KMS-11 (cell line): Measurements from ENCODE around the gene PMM2.

Experiments used
- H2AFZ ChIP-seq: fragments of 200-600 bp; sonication (generic); 2 replicates; pipeline ENCODE4 v1.6.1; 2016; ENCODE audit warnings: antibody characterized with exemption, mixed run types, low read depth
- H3K27ac ChIP-seq: fragments of 200-600 bp; sonication (generic); 2 replicates; pipeline ENCODE4 v1.6.1; 2016; ENCODE audit warnings: mild to moderate bottlenecking, mixed run types
- H3K27me3 ChIP-seq: fragments of 200-600 bp; sonication (generic); 2 replicates; pipeline ENCODE4 v1.6.1; 2017; ENCODE audit warnings: mild to moderate bottlenecking, low read depth, mixed run types, moderate library complexity; ENCODE audit not compliant: insufficient read depth
- H3K36me3 ChIP-seq: fragments of 200-600 bp; sonication (generic); 2 replicates; pipeline ENCODE4 v1.6.1; 2017; ENCODE audit warnings: mild to moderate bottlenecking, mixed run types; ENCODE audit not compliant: insufficient read depth
- H3K4me1 ChIP-seq: fragments of 200-600 bp; sonication (generic); 2 replicates; pipeline ENCODE4 v1.6.1; 2016; ENCODE audit warnings: mild to moderate bottlenecking, low read depth, mixed run types; ENCODE audit not compliant: poor library complexity, severe bottlenecking
- H3K4me2 ChIP-seq: fragments of 200-600 bp; sonication (generic); 2 replicates; pipeline ENCODE4 v1.7.0; 2016; ENCODE audit warnings: mild to moderate bottlenecking, mixed run types
- H3K4me3 ChIP-seq: fragments of 200-600 bp; sonication (generic); IDR thresholded peaks from 2 replicates; pipeline ENCODE4 v1.6.1; 2017; ENCODE audit warnings: low read depth, low read length, mixed read lengths; ENCODE audit not compliant: insufficient read depth
- H3K79me2 ChIP-seq: fragments of 200-600 bp; sonication (generic); 2 replicates; pipeline ENCODE4 v1.6.1; 2016; ENCODE audit warnings: low read depth, mixed run types; ENCODE audit not compliant: insufficient read depth
- H3K9ac ChIP-seq: fragments of 200-600 bp; sonication (generic); 2 replicates; pipeline ENCODE4 v1.6.1; 2016; ENCODE audit warnings: mild to moderate bottlenecking, mixed run types
- H4K20me1 ChIP-seq: fragments of 200-600 bp; sonication (generic); 2 replicates; pipeline ENCODE4 v1.6.1; 2016; ENCODE audit warnings: mild to moderate bottlenecking, mixed run types; ENCODE audit not compliant: insufficient read depth
- TF ChIP-seq, protein P1 (sequence below): fragments of 200-600 bp; sonication (generic); conservative IDR thresholded peaks from 2 replicates; pipeline ENCODE4 v1.6.1; 2017; ENCODE audit warnings: low read depth, mild to moderate bottlenecking, antibody characterized with exemption, low read length, moderate library complexity, mixed read lengths

Gene PMM2

GRCh38 chr16:8753416-8754054, 44.1 kb upstream of the PMM2 start:
- TF ChIP-seq, protein P1, sequence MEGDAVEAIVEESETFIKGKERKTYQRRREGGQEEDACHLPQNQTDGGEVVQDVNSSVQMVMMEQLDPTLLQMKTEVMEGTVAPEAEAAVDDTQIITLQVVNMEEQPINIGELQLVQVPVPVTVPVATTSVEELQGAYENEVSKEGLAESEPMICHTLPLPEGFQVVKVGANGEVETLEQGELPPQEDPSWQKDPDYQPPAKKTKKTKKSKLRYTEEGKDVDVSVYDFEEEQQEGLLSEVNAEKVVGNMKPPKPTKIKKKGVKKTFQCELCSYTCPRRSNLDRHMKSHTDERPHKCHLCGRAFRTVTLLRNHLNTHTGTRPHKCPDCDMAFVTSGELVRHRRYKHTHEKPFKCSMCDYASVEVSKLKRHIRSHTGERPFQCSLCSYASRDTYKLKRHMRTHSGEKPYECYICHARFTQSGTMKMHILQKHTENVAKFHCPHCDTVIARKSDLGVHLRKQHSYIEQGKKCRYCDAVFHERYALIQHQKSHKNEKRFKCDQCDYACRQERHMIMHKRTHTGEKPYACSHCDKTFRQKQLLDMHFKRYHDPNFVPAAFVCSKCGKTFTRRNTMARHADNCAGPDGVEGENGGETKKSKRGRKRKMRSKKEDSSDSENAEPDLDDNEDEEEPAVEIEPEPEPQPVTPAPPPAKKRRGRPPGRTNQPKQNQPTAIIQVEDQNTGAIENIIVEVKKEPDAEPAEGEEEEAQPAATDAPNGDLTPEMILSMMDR = no peak
- no peaks in the 10 kb centered on the region for H4K20me1 ChIP-seq
- no peak overlapping the region for H3K4me2 ChIP-seq
- no peak overlapping the region for H3K9ac ChIP-seq
- H2AFZ ChIP-seq = no peak overlapping the region
- no peak overlapping the region for H3K4me3 ChIP-seq
- no peak overlapping the region for H3K27ac ChIP-seq
- H3K27me3 ChIP-seq = no peaks in the 10 kb centered on the region
- no peaks in the 10 kb centered on the region for H3K36me3 ChIP-seq
- no peaks in the 10 kb centered on the region for H3K79me2 ChIP-seq
- H3K4me1 ChIP-seq = no peaks in the 10 kb centered on the region

- H4K20me1 ChIP-seq = no peaks in the 10 kb centered on the region
- no peak overlapping the region for H3K4me2 ChIP-seq
- TF ChIP-seq, protein P1 = no peak
- no peak overlapping the region for H3K27ac ChIP-seq
- H3K4me1 ChIP-seq = no peaks in the 10 kb centered on the region
- no peaks in the 10 kb centered on the region for H3K36me3 ChIP-seq
- no peak overlapping the region for H3K4me3 ChIP-seq
- H3K79me2 ChIP-seq = no peaks in the 10 kb centered on the region
- no peaks in the 10 kb centered on the region for H3K27me3 ChIP-seq
- H3K9ac ChIP-seq = no peak overlapping the region
- H2AFZ ChIP-seq = no peak overlapping the region
These were observed 40.9 kb upstream of the PMM2 start for GRCh38 chr16:8756755-8757154.

DNA sequence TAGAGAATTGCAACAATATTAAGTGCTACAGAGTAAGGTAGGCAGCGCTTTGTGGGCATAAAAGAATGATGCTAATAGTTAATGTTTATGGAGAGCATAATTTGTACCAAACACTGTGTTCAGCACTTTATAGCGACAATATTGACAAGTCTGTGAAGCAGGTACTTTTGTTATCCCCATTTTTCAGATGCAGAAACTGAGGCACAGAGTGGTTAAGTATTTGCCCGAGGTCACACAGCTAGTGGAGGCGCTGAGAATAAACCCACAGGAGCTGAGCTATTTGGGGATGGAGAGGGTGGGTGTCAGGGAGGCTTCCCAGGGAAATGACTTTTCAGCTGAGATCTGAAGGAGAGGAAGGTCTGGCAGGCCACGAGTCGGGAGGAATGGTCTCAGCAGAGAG, 39.6 kb upstream of the PMM2 start:
- Histone ChIP-seq H3K36me3 (no peaks in the 10 kb centered on the region), H3K27ac (no peak overlapping the region), H3K4me1 (no peaks in the 10 kb centered on the region), H3K4me2 (no peak overlapping the region), H3K79me2 (no peaks in the 10 kb centered on the region), H3K4me3 (no peak overlapping the region), H3K9ac (no peak overlapping the region), H3K27me3 (no peaks in the 10 kb centered on the region), H4K20me1 (no peaks in the 10 kb centered on the region), H2AFZ (no peak overlapping the region)
- TF ChIP-seq, protein P1 = no peak

GRCh38 chr16:8760021-8760420, 37.6 kb upstream of the PMM2 start:
- Histone ChIP-seq H2AFZ (no peak overlapping the region), H3K36me3 (no peaks in the 10 kb centered on the region)
- TF ChIP-seq, protein P1 = no peak

More at GRCh38 chr16:8760021-8760420, 37.6 kb upstream of the PMM2 start:
- Histone ChIP-seq H3K79me2 (no peaks in the 10 kb centered on the region), H3K9ac (no peak overlapping the region), H3K4me2 (no peak overlapping the region), H3K4me3 (no peak overlapping the region), H3K4me1 (no peaks in the 10 kb centered on the region), H3K27me3 (no peaks in the 10 kb centered on the region), H3K27ac (no peak overlapping the region), H4K20me1 (no peaks in the 10 kb centered on the region)
